Naive B cell (primary cell): ENCODE data around the gene RELT. TPM values are rescaled to one million over a fixed set of nuclear protein-coding genes. Genes with fewer than 3 reads are reported as not detected.
A peak's percentile ranks its signal among the peaks of the same experiment; 100 is the strongest.

Experiments used
- ATAC-seq, 2 donors: fragments of 150-1000 bp; cut with Tn5 transposase; 2 replicates each; pipeline ENCODE4 v1.10.0; 2021; ENCODE audit warnings: low read depth in 2 of 2, mild to moderate bottlenecking in 2 of 2, moderate library complexity in 2 of 2
- DNase-seq: peaks from one replicate; pipeline ENCODE4 v3.0.0; 2022
- H3K27ac Mint-ChIP-seq, 6 donors: one replicate each; pipeline ENCODE4 v1.8.0; 2020 to 2022; ENCODE audit warnings: mild to moderate bottlenecking in 6 of 6, mixed read lengths in 6 of 6, moderate library complexity in 5 of 6, inconsistent platforms in 2 of 6
- H3K27me3 Mint-ChIP-seq, 3 donors: one replicate each; pipeline ENCODE4 v1.8.0; 2021 to 2022; ENCODE audit warnings: mixed read lengths in 3 of 3, mild to moderate bottlenecking in 1 of 3
- H3K36me3 Mint-ChIP-seq, 2 donors: one replicate each; pipeline ENCODE4 v1.8.0; 2020 to 2022; ENCODE audit warnings: mixed read lengths in 2 of 2, inconsistent platforms in 1 of 2, mild to moderate bottlenecking in 1 of 2
- H3K4me1 Mint-ChIP-seq, 3 donors: one replicate each; pipeline ENCODE4 v1.8.0; 2020 to 2022; ENCODE audit warnings: mixed read lengths in 3 of 3, inconsistent platforms in 1 of 3, mild to moderate bottlenecking in 1 of 3, moderate library complexity in 1 of 3
- H3K4me3 Mint-ChIP-seq, 8 donors: one replicate each; pipeline ENCODE4 v1.8.0; 2020 to 2022; ENCODE audit warnings: mild to moderate bottlenecking in 8 of 8, mixed read lengths in 8 of 8, moderate library complexity in 8 of 8, inconsistent platforms in 2 of 8
- H3K9me3 Mint-ChIP-seq, 7 donors: one replicate each; pipeline ENCODE4 v1.8.0; 2020 to 2022; ENCODE audit warnings: mixed read lengths in 7 of 7, mild to moderate bottlenecking in 5 of 7, inconsistent platforms in 2 of 7, moderate library complexity in 1 of 7
- polyA plus RNA-seq, 6 donors: library from polyadenylated mRNA; unstranded; fragments of 300-500 nt; fragmentation: Illumina TruSeq; gene quantifications; one replicate each; pipeline ENCODE4 v1.2.3, GENCODE V29; 2021; ENCODE audit warnings: low read depth in 6 of 6

The RELT gene
- polyA plus RNA-seq, 6 donors from 2014 or later: 16.3 to 35.1 (median 21.2) TPM

GRCh38 chr11:73400293-73400692 is 24.1 kb downstream of the RELT start:
- peaks cover 11 to 29% (median 20%) of the 10 kb centered on the region in 3 donors for H3K4me1 Mint-ChIP-seq
- H3K4me3 Mint-ChIP-seq: no peak overlapping the region
- H3K36me3 Mint-ChIP-seq: peaks cover 0 to 16% of the 10 kb centered on the region in 2 donors
- H3K9me3 Mint-ChIP-seq: no peaks in the 10 kb centered on the region
- no peak for DNase-seq
- no peaks in the 10 kb centered on the region for H3K27me3 Mint-ChIP-seq
- H3K27ac Mint-ChIP-seq: peak overlapping the region in 5 of 6 donors; percentile 21 to 93 (median 76)
- no peak for ATAC-seq

- H3K9me3 Mint-ChIP-seq: no peaks in the 10 kb centered on the region
- ATAC-seq (no peak), DNase-seq (no peak)
- peaks cover 0 to 16% of the 10 kb centered on the region in 2 donors for H3K36me3 Mint-ChIP-seq
- peaks cover 11 to 24% (median 20%) of the 10 kb centered on the region in 3 donors for H3K4me1 Mint-ChIP-seq
- no peak overlapping the region for H3K4me3 Mint-ChIP-seq
- no peaks in the 10 kb centered on the region for H3K27me3 Mint-ChIP-seq
- peak overlapping the region in 5 of 6 donors; percentile 48 to 79 (median 61) for H3K27ac Mint-ChIP-seq
Measured at GRCh38 chr11:73401217-73401923, 25.2 kb downstream of the RELT start.

GRCh38 chr11:73401924-73402833 is 26.0 kb downstream of the RELT start:
- peak overlapping the region in 4 of 6 donors; percentile 55 to 76 (median 67) for H3K27ac Mint-ChIP-seq
- no peaks in the 10 kb centered on the region for H3K27me3 Mint-ChIP-seq
- DNase-seq: no peak
- ATAC-seq: no peak
- H3K9me3 Mint-ChIP-seq: no peaks in the 10 kb centered on the region
- peaks cover 0 to 8% of the 10 kb centered on the region in 2 donors for H3K36me3 Mint-ChIP-seq
- no peak overlapping the region for H3K4me3 Mint-ChIP-seq
- peaks cover 11 to 20% (median 16%) of the 10 kb centered on the region in 3 donors for H3K4me1 Mint-ChIP-seq

GRCh38 chr11:73402834-73403185 is 26.6 kb downstream of the RELT start:
- Mint-ChIP-seq H3K4me3 (no peak overlapping the region), H3K4me1 (peaks cover 10 to 20% (median 12%) of the 10 kb centered on the region in 3 donors), H3K36me3 (peaks cover 0 to 2% of the 10 kb centered on the region in 2 donors), H3K27me3 (no peaks in the 10 kb centered on the region), H3K27ac (peak overlapping the region in 5 of 6 donors; percentile 24 to 73 (median 39)), H3K9me3 (no peaks in the 10 kb centered on the region)
- ATAC-seq: peak; percentile 45 to 57
- DNase-seq: no peak

GRCh38 chr11:73403541-73403940 is 27.3 kb downstream of the RELT start:
- H3K36me3 Mint-ChIP-seq: no peaks in the 10 kb centered on the region
- ATAC-seq (no peak), DNase-seq (no peak)
- H3K27ac Mint-ChIP-seq: peak overlapping the region in 4 of 6 donors; percentile 39 to 78 (median 73)
- no peak overlapping the region for H3K4me3 Mint-ChIP-seq
- no peaks in the 10 kb centered on the region for H3K9me3 Mint-ChIP-seq
- H3K4me1 Mint-ChIP-seq: peaks cover 5 to 20% (median 10%) of the 10 kb centered on the region in 3 donors
- no peaks in the 10 kb centered on the region for H3K27me3 Mint-ChIP-seq

- peak overlapping the region in 4 of 6 donors; percentile 39 to 88 (median 56) for H3K27ac Mint-ChIP-seq
- no peak for ATAC-seq
- H3K27me3 Mint-ChIP-seq: no peaks in the 10 kb centered on the region
- H3K36me3 Mint-ChIP-seq: peaks cover 4 to 5% of the 10 kb centered on the region in 2 donors
- H3K9me3 Mint-ChIP-seq: no peaks in the 10 kb centered on the region
- no peak for DNase-seq
- peaks cover 9 to 24% (median 14%) of the 10 kb centered on the region in 3 donors for H3K4me1 Mint-ChIP-seq
- H3K4me3 Mint-ChIP-seq: no peak overlapping the region
Measured at GRCh38 chr11:73404048-73404447, 27.8 kb downstream of the RELT start.

GRCh38 chr11:73404506-73405145 is 28.4 kb downstream of the RELT start:
- H3K27ac Mint-ChIP-seq: peak overlapping the region in 3 of 6 donors; percentile 20 to 93 (median 39)

GRCh38 chr11:73405146-73405510 is 28.9 kb downstream of the RELT start:
- Mint-ChIP-seq H3K4me3 (no peak overlapping the region), H3K9me3 (no peaks in the 10 kb centered on the region), H3K27me3 (no peaks in the 10 kb centered on the region), H3K4me1 (peaks cover 13 to 22% (median 18%) of the 10 kb centered on the region in 3 donors), H3K27ac (peak overlapping the region in 3 of 6 donors; percentile 28 to 93 (median 35)), H3K36me3 (peaks cover 4 to 9% of the 10 kb centered on the region in 2 donors)
- DNase-seq: no peak
- no peak for ATAC-seq

More at GRCh38 chr11:73404506-73405145, 28.4 kb downstream of the RELT start:
- no peaks in the 10 kb centered on the region for H3K27me3 Mint-ChIP-seq
- peaks cover 13 to 23% (median 18%) of the 10 kb centered on the region in 3 donors for H3K4me1 Mint-ChIP-seq
- H3K9me3 Mint-ChIP-seq: no peaks in the 10 kb centered on the region
- H3K4me3 Mint-ChIP-seq: no peak overlapping the region
- no peak for ATAC-seq
- no peak for DNase-seq
- H3K36me3 Mint-ChIP-seq: peaks cover 4 to 9% of the 10 kb centered on the region in 2 donors

- ATAC-seq: no peak
Measured at GRCh38 chr11:73406131-73406530, 29.9 kb downstream of the RELT start.

GRCh38 chr11:73406619-73407018 is 30.4 kb downstream of the RELT start:
- Mint-ChIP-seq H3K4me3 (no peak overlapping the region), H3K9me3 (no peaks in the 10 kb centered on the region), H3K4me1 (peaks cover 13 to 19% (median 16%) of the 10 kb centered on the region in 3 donors), H3K36me3 (peaks cover 4 to 9% of the 10 kb centered on the region in 2 donors), H3K27ac (peak overlapping the region in 5 of 6 donors; percentile 5 to 73 (median 56)), H3K27me3 (no peaks in the 10 kb centered on the region)
- no peak for ATAC-seq
- no peak for DNase-seq

More at GRCh38 chr11:73406131-73406530, 29.9 kb downstream of the RELT start:
- Mint-ChIP-seq H3K36me3 (peaks cover 4 to 9% of the 10 kb centered on the region in 2 donors), H3K9me3 (no peaks in the 10 kb centered on the region), H3K4me3 (no peak overlapping the region), H3K27me3 (no peaks in the 10 kb centered on the region), H3K4me1 (peaks cover 13 to 18% (median 16%) of the 10 kb centered on the region in 3 donors), H3K27ac (peak overlapping the region in 5 of 6 donors; percentile 5 to 56 (median 46))
- DNase-seq: no peak

GRCh38 chr11:73409431-73409830 is 33.2 kb downstream of the RELT start:
- Mint-ChIP-seq H3K4me3 (peak overlapping the region in 1 of 8 donors; percentile 82), H3K4me1 (peaks cover 8 to 23% (median 13%) of the 10 kb centered on the region in 3 donors), H3K27me3 (no peaks in the 10 kb centered on the region), H3K27ac (peak overlapping the region in 3 of 6 donors; percentile 10 to 74 (median 56)), H3K36me3 (peaks cover 4 to 9% of the 10 kb centered on the region in 2 donors), H3K9me3 (no peaks in the 10 kb centered on the region)
- DNase-seq: no peak
- ATAC-seq: no peak

GRCh38 chr11:73410627-73411026 is 34.4 kb downstream of the RELT start:
- Mint-ChIP-seq H3K4me3 (no peak overlapping the region), H3K4me1 (peaks cover 8 to 23% (median 13%) of the 10 kb centered on the region in 3 donors), H3K9me3 (no peaks in the 10 kb centered on the region), H3K27ac (peak overlapping the region in 3 of 6 donors; percentile 52 to 78 (median 64)), H3K36me3 (peaks cover 4 to 9% of the 10 kb centered on the region in 2 donors), H3K27me3 (no peaks in the 10 kb centered on the region)
- ATAC-seq: no peak
- no peak for DNase-seq

- ATAC-seq: no peak
- H3K36me3 Mint-ChIP-seq: peaks cover 4 to 9% of the 10 kb centered on the region in 2 donors
- peak overlapping the region in 1 of 6 donors; percentile 53 for H3K27ac Mint-ChIP-seq
- H3K4me1 Mint-ChIP-seq: peaks cover 9 to 23% (median 13%) of the 10 kb centered on the region in 3 donors
- no peaks in the 10 kb centered on the region for H3K27me3 Mint-ChIP-seq
- no peaks in the 10 kb centered on the region for H3K9me3 Mint-ChIP-seq
- H3K4me3 Mint-ChIP-seq: no peak overlapping the region
- DNase-seq: no peak
Measured at GRCh38 chr11:73411031-73411430, 34.8 kb downstream of the RELT start.
